ENCODE data around the gene BACH2. TPM values are rescaled to one million over a fixed set of nuclear protein-coding genes. Genes with fewer than 3 reads are reported as not detected.

BACH2 gene
- polyA plus RNA-seq, 2 donors = 0.24 to 0.26 TPM

DNA sequence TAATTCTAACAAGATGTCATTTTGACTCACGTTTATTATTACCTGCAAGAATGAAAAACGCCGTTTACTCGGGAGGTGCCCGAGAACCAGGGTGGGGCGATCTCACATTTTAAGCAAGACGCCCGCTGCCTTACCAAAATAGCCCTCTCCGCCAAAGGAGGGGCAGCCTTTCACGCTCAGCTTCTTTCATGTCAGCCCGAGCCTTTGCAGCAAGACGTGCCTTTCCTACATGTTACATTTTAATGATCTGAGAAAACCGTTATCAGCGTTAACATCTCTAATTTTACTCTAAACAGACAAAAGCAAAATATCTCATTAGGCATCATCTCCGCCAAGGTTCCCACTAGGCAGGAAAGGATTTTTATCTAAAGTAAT lies 2.0 kb downstream of the BACH2 start:
- no peaks in the 10 kb centered on the region for H3K27me3 ChIP-seq (ENCODE audit: control insufficient read depth in 1 of 2, insufficient read depth in 2 of 2, low read length in 2 of 2)
- H3K4me3 ChIP-seq (ENCODE audit: low read depth in 1 of 2, low read length in 2 of 2) = peak overlapping the region in 1 of 2 donors; percentile 68
- H3K4me1 ChIP-seq (ENCODE audit: control insufficient read depth in 2 of 2, insufficient read depth in 2 of 2, low read length in 1 of 2) = peaks cover 0 to 2% of the 10 kb centered on the region in 2 donors
- WGBS, 2 donors = 19 to 27% methylated on average over 15 of the region's 15 CpGs
- H3K27ac ChIP-seq (ENCODE audit: low read depth in 2 of 2, low read length in 1 of 2) = no peak overlapping the region
- H3K36me3 ChIP-seq (ENCODE audit: control insufficient read depth in 2 of 2, insufficient read depth in 2 of 2, low read length in 1 of 2) = peaks cover 0 to 2% of the 10 kb centered on the region in 2 donors
- H3K9me3 ChIP-seq (ENCODE audit: control insufficient read depth in 2 of 2, insufficient read depth in 1 of 2, low read depth in 1 of 2, low read length in 1 of 2) = no peaks in the 10 kb centered on the region

DNA sequence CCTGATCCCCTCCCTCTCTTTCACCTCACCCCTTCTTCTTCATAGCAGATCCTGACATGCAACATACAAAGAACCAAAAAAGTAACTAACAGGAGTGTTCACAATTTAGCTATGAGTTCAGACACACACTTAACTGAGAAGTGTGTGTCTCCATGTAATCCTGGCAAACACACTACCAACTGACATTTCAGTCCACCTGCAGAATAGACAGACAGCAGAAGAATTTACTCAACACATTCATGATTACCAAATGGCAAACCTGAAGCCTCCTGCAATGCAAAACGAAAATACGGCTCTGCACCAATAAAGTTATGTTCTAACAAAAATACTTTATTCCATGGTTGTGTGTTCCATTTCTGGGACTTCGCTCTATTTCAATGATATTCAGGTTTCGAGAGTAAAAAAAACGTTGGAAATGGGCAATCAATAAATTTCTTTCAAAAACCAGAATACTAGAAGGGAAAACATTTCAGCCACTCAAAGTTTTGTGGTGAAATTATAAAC lies 2.6 kb downstream of the BACH2 start:
- H3K36me3 ChIP-seq (ENCODE audit: control insufficient read depth in 2 of 2, insufficient read depth in 2 of 2, low read length in 1 of 2) = peaks cover 0 to 2% of the 10 kb centered on the region in 2 donors
- H3K9me3 ChIP-seq (ENCODE audit: control insufficient read depth in 2 of 2, insufficient read depth in 1 of 2, low read depth in 1 of 2, low read length in 1 of 2) = no peaks in the 10 kb centered on the region
- WGBS, 2 donors = 84 to 89% methylated on average over 5 of the region's 5 CpGs
- no peaks in the 10 kb centered on the region for H3K27me3 ChIP-seq (ENCODE audit: control insufficient read depth in 1 of 2, insufficient read depth in 2 of 2, low read length in 2 of 2)
- peaks cover 0 to 2% of the 10 kb centered on the region in 2 donors for H3K4me1 ChIP-seq (ENCODE audit: control insufficient read depth in 2 of 2, insufficient read depth in 2 of 2, low read length in 1 of 2)
- no peak overlapping the region for H3K4me3 ChIP-seq (ENCODE audit: low read depth in 1 of 2, low read length in 2 of 2)
- H3K27ac ChIP-seq (ENCODE audit: low read depth in 2 of 2, low read length in 1 of 2) = no peak overlapping the region

- Histone ChIP-seq H3K4me3 (ENCODE audit: low read depth in 1 of 2, low read length in 2 of 2) (no peak overlapping the region), H3K27me3 (ENCODE audit: control insufficient read depth in 1 of 2, insufficient read depth in 2 of 2, low read length in 2 of 2) (no peaks in the 10 kb centered on the region), H3K27ac (ENCODE audit: low read depth in 2 of 2, low read length in 1 of 2) (no peak overlapping the region), H3K4me1 (ENCODE audit: control insufficient read depth in 2 of 2, insufficient read depth in 2 of 2, low read length in 1 of 2) (peaks cover 0 to 2% of the 10 kb centered on the region in 2 donors), H3K9me3 (ENCODE audit: control insufficient read depth in 2 of 2, insufficient read depth in 1 of 2, low read depth in 1 of 2, low read length in 1 of 2) (no peaks in the 10 kb centered on the region), H3K36me3 (ENCODE audit: control insufficient read depth in 2 of 2, insufficient read depth in 2 of 2, low read length in 1 of 2) (peaks cover 0 to 2% of the 10 kb centered on the region in 2 donors)
- 84 to 87% methylated on average over 3 of the region's 3 CpGs for WGBS, 2 donors
Observed at GRCh38 chr6:90293319-90293953, 3.2 kb downstream of the BACH2 start.

- Histone ChIP-seq H3K4me3 (ENCODE audit: low read depth in 1 of 2, low read length in 2 of 2) (no peak overlapping the region), H3K9me3 (ENCODE audit: control insufficient read depth in 2 of 2, insufficient read depth in 1 of 2, low read depth in 1 of 2, low read length in 1 of 2) (no peaks in the 10 kb centered on the region), H3K27me3 (ENCODE audit: control insufficient read depth in 1 of 2, insufficient read depth in 2 of 2, low read length in 2 of 2) (no peaks in the 10 kb centered on the region), H3K4me1 (ENCODE audit: control insufficient read depth in 2 of 2, insufficient read depth in 2 of 2, low read length in 1 of 2) (peaks cover 0 to 2% of the 10 kb centered on the region in 2 donors), H3K27ac (ENCODE audit: low read depth in 2 of 2, low read length in 1 of 2) (no peak overlapping the region), H3K36me3 (ENCODE audit: control insufficient read depth in 2 of 2, insufficient read depth in 2 of 2, low read length in 1 of 2) (peaks cover 0 to 2% of the 10 kb centered on the region in 2 donors)
- WGBS, 2 donors = 87 to 95% methylated on average over 4 of the region's 4 CpGs
Observed at GRCh38 chr6:90291565-90291964, 5.1 kb downstream of the BACH2 start.

DNA sequence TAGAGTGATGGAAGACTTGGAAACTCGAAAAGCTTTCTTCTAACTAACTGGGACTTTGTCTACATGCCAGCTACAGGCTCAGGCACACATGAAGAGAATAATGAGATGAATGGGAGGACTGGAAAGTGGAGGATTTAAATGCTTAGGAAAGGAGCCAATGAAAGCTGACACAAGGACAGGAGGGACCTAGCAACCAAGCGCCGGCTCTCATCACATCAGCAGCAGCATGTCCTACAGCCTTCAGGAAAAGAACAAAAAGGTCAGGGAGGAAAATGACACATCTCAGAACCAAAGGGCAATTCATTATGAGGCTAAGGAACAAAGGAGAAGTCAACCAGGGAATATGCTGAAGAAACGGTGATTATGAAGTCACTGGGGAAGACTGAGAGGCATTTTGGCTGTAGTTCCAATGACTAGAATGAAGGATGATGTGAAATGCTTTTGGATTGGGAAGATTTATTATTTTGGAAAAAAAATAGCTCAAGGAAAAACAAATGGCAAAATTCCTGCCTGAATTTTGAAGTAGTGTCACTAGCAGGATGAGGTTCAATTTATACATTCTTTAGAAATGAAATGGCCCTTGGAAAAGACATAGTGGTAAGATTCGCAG lies 5.7 kb downstream of the BACH2 start:
- Histone ChIP-seq H3K27ac (ENCODE audit: low read depth in 2 of 2, low read length in 1 of 2) (no peak overlapping the region), H3K4me1 (ENCODE audit: control insufficient read depth in 2 of 2, insufficient read depth in 2 of 2, low read length in 1 of 2) (peaks cover 0 to 2% of the 10 kb centered on the region in 2 donors), H3K27me3 (ENCODE audit: control insufficient read depth in 1 of 2, insufficient read depth in 2 of 2, low read length in 2 of 2) (no peaks in the 10 kb centered on the region), H3K9me3 (ENCODE audit: control insufficient read depth in 2 of 2, insufficient read depth in 1 of 2, low read depth in 1 of 2, low read length in 1 of 2) (no peaks in the 10 kb centered on the region), H3K36me3 (ENCODE audit: control insufficient read depth in 2 of 2, insufficient read depth in 2 of 2, low read length in 1 of 2) (peaks cover 0 to 2% of the 10 kb centered on the region in 2 donors), H3K4me3 (ENCODE audit: low read depth in 1 of 2, low read length in 2 of 2) (no peak overlapping the region)
- 62 to 71% methylated on average over 5 of the region's 5 CpGs for WGBS, 2 donors

DNA sequence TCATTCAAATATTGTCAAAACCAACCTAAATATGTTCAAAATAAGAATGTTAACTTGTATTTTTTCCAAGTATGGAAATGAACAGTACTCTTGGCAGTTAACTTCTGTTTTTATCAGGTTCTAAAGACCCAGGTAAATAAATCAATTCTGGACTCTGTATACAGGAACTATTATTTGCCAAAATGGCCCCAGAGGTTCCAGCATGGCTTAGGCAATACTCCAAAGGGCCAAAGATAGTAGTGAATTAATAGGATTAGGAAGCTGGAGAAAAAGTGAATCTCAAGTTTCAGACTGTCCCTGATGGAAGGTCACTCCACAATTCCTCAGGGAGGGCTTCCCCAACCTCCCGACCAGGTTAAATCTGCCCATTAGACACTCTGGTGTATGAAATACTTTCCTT lies 6.7 kb downstream of the BACH2 start:
- Histone ChIP-seq H3K27ac (ENCODE audit: low read depth in 2 of 2, low read length in 1 of 2) (no peak overlapping the region), H3K4me3 (ENCODE audit: low read depth in 1 of 2, low read length in 2 of 2) (no peak overlapping the region), H3K9me3 (ENCODE audit: control insufficient read depth in 2 of 2, insufficient read depth in 1 of 2, low read depth in 1 of 2, low read length in 1 of 2) (no peaks in the 10 kb centered on the region), H3K4me1 (ENCODE audit: control insufficient read depth in 2 of 2, insufficient read depth in 2 of 2, low read length in 1 of 2) (peaks cover 0 to 2% of the 10 kb centered on the region in 2 donors), H3K36me3 (ENCODE audit: control insufficient read depth in 2 of 2, insufficient read depth in 2 of 2, low read length in 1 of 2) (peaks cover 0 to 2% of the 10 kb centered on the region in 2 donors), H3K27me3 (ENCODE audit: control insufficient read depth in 1 of 2, insufficient read depth in 2 of 2, low read length in 2 of 2) (no peaks in the 10 kb centered on the region)
- 95 to 100% methylated on average over 1 of the region's 1 CpG for WGBS, 2 donors

DNA sequence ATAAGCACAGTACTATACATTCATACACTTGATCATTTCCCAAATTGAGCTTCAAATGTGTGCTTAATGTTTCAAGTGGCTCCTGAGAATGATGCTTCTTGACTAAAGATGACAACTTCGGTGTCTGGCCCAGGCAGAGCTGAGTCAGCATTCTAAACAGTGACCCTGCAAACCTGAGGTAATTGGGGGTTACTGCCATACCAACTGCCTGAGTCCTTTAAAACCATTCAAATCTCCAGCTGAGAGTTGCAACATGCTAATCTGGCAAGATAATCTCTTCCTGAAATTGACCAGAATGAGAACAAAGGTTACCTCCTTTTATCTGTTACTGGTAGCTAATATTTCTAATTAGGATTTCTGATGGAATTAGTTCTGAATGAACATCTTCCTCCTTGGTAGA lies 8.2 kb downstream of the BACH2 start:
- no peak overlapping the region for H3K4me3 ChIP-seq (ENCODE audit: low read depth in 1 of 2, low read length in 2 of 2)
- peaks cover 0 to 2% of the 10 kb centered on the region in 2 donors for H3K4me1 ChIP-seq (ENCODE audit: control insufficient read depth in 2 of 2, insufficient read depth in 2 of 2, low read length in 1 of 2)
- 56 to 69% methylated on average over 1 of the region's 1 CpG for WGBS, 2 donors
- H3K27me3 ChIP-seq (ENCODE audit: control insufficient read depth in 1 of 2, insufficient read depth in 2 of 2, low read length in 2 of 2) = no peaks in the 10 kb centered on the region
- H3K36me3 ChIP-seq (ENCODE audit: control insufficient read depth in 2 of 2, insufficient read depth in 2 of 2, low read length in 1 of 2) = peaks cover 0 to 2% of the 10 kb centered on the region in 2 donors
- H3K27ac ChIP-seq (ENCODE audit: low read depth in 2 of 2, low read length in 1 of 2) = no peak overlapping the region
- no peaks in the 10 kb centered on the region for H3K9me3 ChIP-seq (ENCODE audit: control insufficient read depth in 2 of 2, insufficient read depth in 1 of 2, low read depth in 1 of 2, low read length in 1 of 2)

DNA sequence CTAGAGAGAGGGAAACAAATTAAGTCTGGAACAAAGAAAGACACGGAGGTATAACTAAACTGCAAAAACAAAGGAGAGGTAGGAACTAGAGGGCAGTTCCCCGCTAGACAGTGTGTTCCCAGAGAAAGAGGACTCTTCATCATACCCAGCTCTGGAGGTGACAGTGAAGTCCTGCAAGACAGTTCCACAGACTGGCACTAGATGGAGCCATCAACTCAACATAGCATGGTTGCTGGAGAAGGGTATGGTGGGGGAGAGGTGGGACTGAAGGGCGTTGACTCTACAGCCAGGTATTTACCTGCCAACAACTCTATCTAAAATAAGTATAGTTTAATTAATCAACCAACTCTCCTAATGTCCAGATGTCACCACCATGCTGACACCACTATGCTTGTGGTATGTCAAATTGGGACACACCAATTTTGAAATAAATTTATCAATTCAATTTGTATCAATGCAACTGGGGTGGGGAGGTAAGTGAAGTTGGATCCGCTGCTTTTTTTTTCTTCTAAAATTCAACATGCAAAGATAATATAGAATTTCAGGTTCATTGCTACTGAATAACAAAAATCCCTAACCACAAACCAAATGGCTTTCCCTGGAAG lies 9.7 kb downstream of the BACH2 start:
- Histone ChIP-seq H3K27me3 (ENCODE audit: control insufficient read depth in 1 of 2, insufficient read depth in 2 of 2, low read length in 2 of 2) (no peaks in the 10 kb centered on the region), H3K4me1 (ENCODE audit: control insufficient read depth in 2 of 2, insufficient read depth in 2 of 2, low read length in 1 of 2) (peaks cover 0 to 2% of the 10 kb centered on the region in 2 donors), H3K9me3 (ENCODE audit: control insufficient read depth in 2 of 2, insufficient read depth in 1 of 2, low read depth in 1 of 2, low read length in 1 of 2) (no peaks in the 10 kb centered on the region), H3K4me3 (ENCODE audit: low read depth in 1 of 2, low read length in 2 of 2) (no peak overlapping the region), H3K27ac (ENCODE audit: low read depth in 2 of 2, low read length in 1 of 2) (no peak overlapping the region), H3K36me3 (ENCODE audit: control insufficient read depth in 2 of 2, insufficient read depth in 2 of 2, low read length in 1 of 2) (no peaks in the 10 kb centered on the region)
- WGBS, 2 donors = 94% methylated on average over 4 of the region's 4 CpGs

- Histone ChIP-seq H3K27me3 (ENCODE audit: control insufficient read depth in 1 of 2, insufficient read depth in 2 of 2, low read length in 2 of 2) (no peaks in the 10 kb centered on the region), H3K36me3 (ENCODE audit: control insufficient read depth in 2 of 2, insufficient read depth in 2 of 2, low read length in 1 of 2) (no peaks in the 10 kb centered on the region), H3K4me1 (ENCODE audit: control insufficient read depth in 2 of 2, insufficient read depth in 2 of 2, low read length in 1 of 2) (peaks cover 0 to 2% of the 10 kb centered on the region in 2 donors), H3K9me3 (ENCODE audit: control insufficient read depth in 2 of 2, insufficient read depth in 1 of 2, low read depth in 1 of 2, low read length in 1 of 2) (no peaks in the 10 kb centered on the region), H3K4me3 (ENCODE audit: low read depth in 1 of 2, low read length in 2 of 2) (no peak overlapping the region), H3K27ac (ENCODE audit: low read depth in 2 of 2, low read length in 1 of 2) (no peak overlapping the region)
- WGBS, 2 donors = 12 to 17% methylated on average over 9 of the region's 9 CpGs
Observed at GRCh38 chr6:90285611-90286381, 10.8 kb downstream of the BACH2 start.

Data from esophagus (tissue), 2 donors.